Activated CD8-positive, alpha-beta memory T cell treated with anti-CD3 and anti-CD28 coated beads, Interleukin-2, amount 50 U/mL, for 1 hour (primary cell): ENCODE results near the gene IER5.

Experiments used
- DNase-seq: peaks from one replicate; pipeline ENCODE4 v3.0.0-alpha.2; 2020; ENCODE audit errors: extremely low read depth

The IER5 gene

DNA sequence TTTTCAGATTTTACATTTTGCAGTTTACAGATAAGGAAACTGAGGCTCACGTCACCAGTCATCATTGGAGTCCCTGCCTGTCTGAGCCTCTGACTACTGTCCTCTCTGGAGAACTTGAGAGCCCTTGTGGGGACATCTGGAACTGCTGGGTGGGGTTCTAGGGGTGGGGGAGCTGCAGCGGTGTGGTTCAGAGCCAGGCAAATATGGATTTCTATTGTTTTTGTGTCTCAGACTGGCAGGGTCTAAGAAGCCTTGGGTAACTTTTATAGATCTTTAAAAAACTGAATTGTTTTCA, 46.9 kb downstream of the IER5 start:
- DNase-seq, result no peak

DNA sequence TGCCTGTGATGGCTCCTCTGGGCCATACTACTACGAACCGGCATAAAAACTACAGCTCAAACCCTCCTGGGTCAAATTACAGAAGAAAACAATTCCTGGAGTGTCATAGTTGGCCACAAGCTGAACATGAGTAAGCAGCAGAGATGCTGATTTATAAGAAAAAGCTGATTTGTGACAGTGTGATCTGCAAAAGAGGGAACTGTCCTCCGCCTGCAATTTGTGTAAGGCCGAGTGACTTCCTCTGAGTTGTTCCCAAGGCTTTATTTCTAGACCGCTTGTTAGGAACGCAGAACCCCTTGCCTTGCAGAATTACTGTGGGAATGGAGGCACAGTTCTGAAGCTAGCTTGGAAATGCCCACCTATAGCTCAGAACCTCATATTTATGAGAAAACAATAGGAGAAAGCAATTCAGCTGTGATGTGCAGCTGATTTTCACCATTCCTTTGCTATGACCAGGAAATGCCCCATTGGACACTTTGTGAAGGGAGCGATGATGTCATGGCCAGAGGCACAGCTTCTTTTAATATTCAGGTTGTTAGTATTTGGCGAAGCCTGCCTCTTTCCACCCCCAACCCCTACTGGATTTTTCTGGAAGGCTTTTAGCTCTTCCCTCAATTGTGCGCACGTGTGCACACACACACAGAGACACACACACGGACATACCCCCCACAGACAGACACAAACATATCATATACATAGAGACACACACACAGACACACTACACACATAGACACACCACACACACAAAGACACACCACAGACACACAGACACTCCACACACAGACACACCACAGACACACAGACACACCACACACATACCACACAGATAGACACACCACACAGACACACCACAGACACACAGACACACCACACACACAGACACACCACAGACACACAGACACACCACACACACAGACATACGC, 47.6 kb downstream of the IER5 start:
- DNase-seq, result no peak

DNA sequence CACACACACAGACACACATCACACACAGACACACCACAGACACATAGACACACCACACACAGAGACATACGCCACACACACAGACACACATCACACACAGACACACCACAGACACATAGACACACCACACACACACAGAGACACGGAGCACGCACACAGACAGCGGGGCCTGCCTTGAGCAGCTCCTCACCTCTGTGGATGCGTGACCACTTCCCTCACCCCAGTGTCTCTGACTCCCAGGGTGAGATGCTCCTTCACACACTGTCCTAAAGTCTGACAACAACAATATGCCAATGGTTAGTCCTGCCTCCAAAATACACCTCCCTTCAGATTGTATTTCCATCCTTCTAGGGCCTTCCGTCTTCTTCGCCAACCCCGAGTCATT, 48.2 kb downstream of the IER5 start:
- DNase-seq, result no peak

DNA sequence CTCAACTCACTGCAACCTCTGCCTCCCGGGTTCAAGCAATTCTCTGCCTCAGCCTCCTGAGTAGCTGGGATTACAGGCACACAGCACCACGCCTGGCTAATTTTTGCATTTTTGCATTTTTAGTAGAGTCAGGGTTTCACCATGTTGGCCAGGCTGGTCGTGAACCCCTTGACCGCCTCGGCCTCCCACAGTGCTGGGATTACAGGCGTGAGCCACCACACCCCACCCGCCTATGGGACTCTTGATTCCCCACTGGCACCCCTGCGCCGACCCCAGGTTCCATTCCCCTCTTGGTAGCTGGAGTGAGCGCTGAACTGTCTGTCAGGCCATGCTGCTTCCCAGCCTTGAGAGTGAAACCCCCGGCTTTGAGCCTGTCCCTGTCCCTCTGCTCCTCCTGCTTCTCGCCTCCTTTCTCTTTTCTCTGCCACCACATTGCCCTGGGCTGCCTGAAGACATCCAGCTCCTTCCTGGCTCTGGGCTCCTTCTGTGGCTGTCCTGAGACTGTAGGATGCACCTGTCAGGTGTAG, 48.8 kb downstream of the IER5 start:
- no peak for DNase-seq

DNA sequence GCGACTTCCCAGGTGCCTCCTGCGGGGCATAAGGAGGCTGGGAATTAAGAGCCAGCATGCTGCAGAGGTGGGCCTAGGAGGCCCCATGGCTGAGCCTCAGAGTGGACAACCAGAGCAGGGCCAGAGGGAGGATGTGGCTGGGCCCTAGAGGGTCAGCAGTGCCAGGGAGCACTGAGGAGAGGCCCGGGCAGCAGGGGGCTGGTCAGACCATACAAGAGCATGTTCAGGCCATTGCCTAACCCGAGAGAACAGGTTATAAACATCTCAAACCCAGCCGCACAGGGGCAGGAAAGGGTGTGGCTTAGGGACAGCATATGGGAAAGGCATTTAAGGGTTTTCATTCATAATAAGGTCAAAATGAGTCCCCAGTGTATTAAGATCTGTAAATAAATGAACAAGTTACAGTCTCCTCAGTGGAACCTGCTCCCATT, 51.1 kb downstream of the IER5 start:
- DNase-seq, result no peak

DNA sequence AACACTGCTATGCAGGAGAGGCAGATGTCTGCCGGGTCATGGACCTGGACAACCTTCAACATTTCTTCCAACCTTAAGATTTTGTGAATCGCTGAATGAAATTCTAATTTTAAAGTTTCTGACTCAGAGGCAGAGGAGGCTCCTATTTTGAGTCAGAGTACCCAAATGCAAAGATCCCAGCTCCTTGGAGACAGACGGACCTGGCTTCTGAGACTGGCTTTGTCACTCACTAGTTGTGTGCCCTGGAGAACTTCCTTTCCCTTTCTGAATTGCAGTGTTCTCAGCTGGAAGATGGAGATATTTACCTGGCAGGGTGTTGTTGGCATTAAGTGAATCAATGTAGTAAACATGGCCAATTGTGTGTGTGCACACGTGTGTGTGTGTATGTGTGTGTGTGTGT, 51.9 kb downstream of the IER5 start:
- no peak for DNase-seq

DNA sequence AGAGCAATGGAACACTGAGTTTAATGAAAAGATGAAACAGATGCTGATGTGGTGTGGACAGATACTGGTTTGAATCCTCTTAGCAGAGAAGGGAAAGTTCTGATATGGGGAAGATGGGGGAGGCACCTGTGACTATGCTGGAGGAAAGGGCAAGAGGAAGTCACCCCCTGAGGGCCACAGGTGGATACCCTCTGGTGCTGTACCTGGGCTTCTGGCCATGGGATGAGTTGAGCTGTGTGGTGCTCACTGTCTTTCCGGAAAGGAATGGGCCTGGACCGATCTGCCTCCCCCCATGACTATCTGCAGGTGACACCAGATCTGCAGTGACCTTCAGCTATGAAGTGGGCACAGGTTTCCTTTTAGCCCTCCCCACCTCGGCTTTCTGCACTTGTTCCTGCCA, 52.4 kb downstream of the IER5 start:
- DNase-seq, result no peak

DNA sequence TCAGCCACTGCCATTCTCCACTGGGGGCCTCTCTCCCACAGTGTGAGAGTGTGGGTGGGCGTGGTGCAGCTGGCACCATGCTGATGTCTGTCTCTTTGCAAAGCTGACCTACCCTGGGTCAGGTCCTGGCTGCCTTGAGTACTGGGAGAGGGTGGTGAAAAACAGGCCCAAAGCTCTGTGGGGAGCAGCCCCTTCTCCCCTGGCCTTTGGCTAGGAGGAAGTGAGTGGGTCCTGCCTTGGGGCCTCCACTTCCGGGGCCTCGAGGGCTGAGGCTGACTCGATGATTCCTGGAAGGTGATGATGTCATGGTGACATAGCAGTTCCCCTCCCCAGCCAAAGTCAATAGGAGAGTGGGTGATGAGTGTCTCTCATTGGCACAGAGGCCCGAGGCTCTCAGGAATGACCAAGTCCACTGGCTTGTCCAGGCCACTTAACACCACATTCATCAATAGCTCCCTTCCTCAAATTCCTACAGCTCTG, 53.0 kb downstream of the IER5 start:
- DNase-seq, result no peak
